ENCODE data around the gene WWOX. TPM values are rescaled to one million over a fixed set of nuclear protein-coding genes. Genes with fewer than 3 reads are reported as not detected.

The WWOX gene
- total RNA-seq, 1 donor from 2014 or later: 29.6 TPM

GRCh38 chr16:78984324-78984723 lies 884.9 kb downstream of the WWOX start:
- no peak overlapping the region for H3K4me3 ChIP-seq (ENCODE audit: low read depth, low read length)
- no peak for DNase-seq (ENCODE audit: low read depth)
- no peak for TF ChIP-seq CTCF (conservative IDR thresholded peaks at IDR 0.05; ENCODE audit: low read depth, low read length)

DNA sequence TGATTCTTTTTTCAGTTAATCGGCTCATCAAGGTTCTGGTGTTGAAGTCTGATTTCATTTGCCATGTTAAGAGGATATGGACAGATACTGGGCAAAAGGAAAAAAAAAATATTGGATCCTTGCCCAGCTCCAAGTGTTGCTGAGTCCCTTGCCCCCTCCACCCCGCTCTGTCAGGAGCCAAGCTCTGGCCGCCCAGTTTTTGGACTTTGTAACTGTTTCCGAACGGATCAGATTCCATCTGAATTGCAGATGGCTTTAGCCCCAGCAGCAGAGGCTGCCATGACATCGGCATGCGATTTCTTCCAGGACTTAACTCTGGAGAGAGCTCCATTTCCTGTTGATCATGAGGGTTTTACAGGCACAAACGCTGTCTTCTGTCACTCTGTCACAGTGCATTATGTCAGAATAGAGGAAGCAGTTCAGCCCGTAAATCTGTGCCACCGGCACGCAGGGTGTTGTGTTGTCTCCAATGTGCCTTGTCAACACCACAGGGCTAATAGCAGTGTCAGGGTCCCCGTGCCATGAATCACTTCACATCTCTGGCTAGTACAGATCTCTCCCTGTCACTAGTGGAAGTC lies 885.5 kb downstream of the WWOX start:
- DNase-seq (ENCODE audit: low read depth): no peak
- no peak overlapping the region for H3K4me3 ChIP-seq (ENCODE audit: low read depth, low read length)
- no peak for TF ChIP-seq CTCF (conservative IDR thresholded peaks at IDR 0.05; ENCODE audit: low read depth, low read length)

- no peak overlapping the region for H3K4me3 ChIP-seq (ENCODE audit: low read depth, low read length)
- DNase-seq (ENCODE audit: low read depth): no peak
- no peak for TF ChIP-seq CTCF (conservative IDR thresholded peaks at IDR 0.05; ENCODE audit: low read depth, low read length)
These were observed 886.5 kb downstream of the WWOX start for GRCh38 chr16:78985716-78986605.

GRCh38 chr16:78987666-78988065 lies 888.2 kb downstream of the WWOX start:
- no peak overlapping the region for H3K4me3 ChIP-seq (ENCODE audit: low read depth, low read length)
- no peak for TF ChIP-seq CTCF (conservative IDR thresholded peaks at IDR 0.05; ENCODE audit: low read depth, low read length)
- no peak for DNase-seq (ENCODE audit: low read depth)

DNA sequence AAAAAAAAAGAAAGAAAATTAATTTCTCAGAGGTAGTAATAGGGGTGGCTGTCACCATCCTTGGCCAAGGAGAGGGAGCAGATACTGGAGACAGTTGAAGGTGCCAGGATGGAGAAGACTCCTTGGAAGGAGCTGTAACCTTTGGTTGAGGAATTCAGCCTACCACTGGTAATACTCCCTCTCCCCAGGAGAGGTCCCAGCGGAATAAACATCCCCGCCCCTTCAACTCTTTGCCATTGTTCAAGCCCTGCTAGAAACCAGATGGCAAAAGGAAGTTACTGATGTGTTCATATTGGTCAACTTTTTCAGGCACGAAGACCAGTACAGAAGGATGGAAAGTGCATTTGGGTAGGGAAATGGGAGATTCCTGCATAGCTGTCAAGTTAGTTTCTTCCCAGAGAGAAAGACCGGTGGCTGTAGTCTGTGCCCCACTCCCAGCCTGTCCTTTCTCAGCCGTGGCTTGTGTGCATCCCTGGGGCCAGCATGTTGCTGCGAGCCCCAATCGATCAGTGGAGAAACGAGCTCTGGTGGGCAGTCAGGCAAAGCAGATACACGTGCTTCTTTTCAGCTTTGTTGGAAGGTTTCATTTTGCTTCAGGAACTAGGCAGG lies 889.0 kb downstream of the WWOX start:
- H3K4me3 ChIP-seq (ENCODE audit: low read depth, low read length): no peak overlapping the region
- DNase-seq (ENCODE audit: low read depth): no peak
- no peak for TF ChIP-seq CTCF (conservative IDR thresholded peaks at IDR 0.05; ENCODE audit: low read depth, low read length)

DNA sequence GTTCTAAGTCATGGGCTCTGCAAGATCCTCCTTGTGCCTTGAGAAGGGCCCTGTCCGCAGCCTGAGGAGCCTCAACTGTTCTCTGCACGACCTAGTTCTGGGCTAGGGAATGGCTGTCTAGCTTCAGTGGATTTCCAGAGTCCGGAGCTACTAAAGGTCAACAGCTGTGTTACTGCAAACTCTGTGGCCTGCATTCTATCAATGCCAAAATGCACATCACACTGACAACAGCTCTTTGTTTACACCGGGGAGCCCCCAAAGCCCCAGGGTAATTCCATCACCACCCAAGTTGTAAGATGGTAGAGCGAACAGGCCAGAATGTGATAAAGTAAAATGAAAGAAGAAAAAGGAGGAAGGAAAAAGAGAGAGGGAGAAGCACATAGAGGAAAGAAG lies 890.9 kb downstream of the WWOX start:
- H3K4me3 ChIP-seq (ENCODE audit: low read depth, low read length): no peak overlapping the region
- DNase-seq (ENCODE audit: low read depth): no peak
- TF ChIP-seq CTCF (conservative IDR thresholded peaks at IDR 0.05; ENCODE audit: low read depth, low read length): no peak

All from epithelial cell of proximal tubule (primary cell).